GM18498 (cell line): ENCODE data around the gene PPP4R4.
"Not testable (repeated sequence)": the region's sequence is repeated elsewhere in the genome, so short reads cannot be mapped to it uniquely, and the experiment has no call there.

Experiments
- ATAC-seq: cut with Tn5 transposase; IDR thresholded peaks from one replicate; pipeline ENCODE4 v1.9.1; 2021; ENCODE audit warnings: mild to moderate bottlenecking, moderate library complexity; ENCODE audit not compliant: unreplicated experiment

The PPP4R4 gene

DNA sequence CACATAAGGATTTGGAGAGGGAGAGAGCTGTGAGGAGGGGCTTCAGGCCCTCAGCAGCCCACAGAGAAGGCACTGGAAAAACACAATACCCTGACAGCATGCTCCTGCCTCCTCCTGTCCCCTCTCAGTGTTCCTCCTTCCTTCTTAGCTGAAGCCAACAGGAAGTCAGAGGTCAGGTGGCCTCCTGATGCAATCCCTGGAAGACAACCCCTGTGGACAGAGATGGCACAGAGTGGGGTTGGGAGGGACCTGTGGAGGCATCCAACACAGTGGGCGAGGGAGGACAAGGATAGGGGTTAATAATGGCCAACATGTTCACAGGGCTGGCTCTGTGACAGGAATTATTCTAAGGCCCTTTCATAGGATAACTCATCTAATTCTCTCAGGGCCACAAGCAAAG lies 29.4 kb upstream of the PPP4R4 start:
- ATAC-seq = no peak

- no peak for ATAC-seq
Measured at GRCh38 chr14:94145902-94146527, 28.1 kb upstream of the PPP4R4 start.

GRCh38 chr14:94152676-94153075 lies 21.4 kb upstream of the PPP4R4 start:
- no peak for ATAC-seq

DNA sequence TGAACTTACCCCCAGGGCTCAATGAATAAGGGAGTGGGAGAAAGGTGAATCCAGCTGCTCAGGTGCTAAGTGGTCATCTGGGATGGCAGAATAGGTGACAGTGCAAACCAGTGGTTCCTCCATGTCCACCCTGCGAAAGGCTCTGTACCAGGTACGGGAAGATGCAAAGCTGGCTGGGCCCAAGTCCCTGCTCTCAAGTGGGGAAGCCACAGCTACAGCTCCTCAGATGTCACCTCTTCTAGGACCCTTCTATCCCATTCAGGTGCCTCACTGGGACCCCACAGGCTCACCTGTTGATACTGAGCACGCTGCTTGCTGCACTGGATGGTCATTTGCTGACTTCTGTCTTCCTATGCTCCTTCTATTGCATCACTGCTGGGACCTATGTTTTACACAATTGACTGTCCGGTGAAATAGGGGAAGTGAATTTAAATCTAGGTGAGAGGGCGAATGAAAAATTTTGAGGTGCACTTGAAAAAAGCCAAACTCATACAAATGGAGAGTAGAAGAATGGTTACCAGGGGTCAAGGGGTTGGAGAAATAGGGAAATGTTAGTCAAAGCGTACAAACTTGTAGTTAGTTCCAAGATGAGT lies 20.3 kb upstream of the PPP4R4 start:
- ATAC-seq = no peak

GRCh38 chr14:94156143-94156542 lies 18.0 kb upstream of the PPP4R4 start:
- ATAC-seq = not testable (repeated sequence)

DNA sequence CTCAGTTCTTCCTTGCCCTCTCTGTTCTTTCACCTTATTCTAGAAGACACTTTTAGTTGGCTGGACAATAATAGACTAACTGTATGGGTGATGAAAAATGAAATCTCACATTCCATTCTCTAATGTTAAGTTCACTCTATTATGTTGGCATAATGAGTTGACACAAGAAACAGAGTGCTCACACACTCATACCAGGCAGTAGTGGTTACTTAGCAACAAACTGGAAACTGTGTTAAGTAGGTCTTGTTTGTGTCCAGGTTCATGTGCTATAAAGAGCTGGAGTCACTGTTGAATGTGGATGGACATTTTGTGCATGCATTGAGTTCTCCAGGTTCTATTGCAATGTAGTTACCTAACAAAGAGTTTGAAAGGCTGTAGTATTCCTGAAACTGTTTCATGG lies 16.9 kb upstream of the PPP4R4 start:
- ATAC-seq = no peak

DNA sequence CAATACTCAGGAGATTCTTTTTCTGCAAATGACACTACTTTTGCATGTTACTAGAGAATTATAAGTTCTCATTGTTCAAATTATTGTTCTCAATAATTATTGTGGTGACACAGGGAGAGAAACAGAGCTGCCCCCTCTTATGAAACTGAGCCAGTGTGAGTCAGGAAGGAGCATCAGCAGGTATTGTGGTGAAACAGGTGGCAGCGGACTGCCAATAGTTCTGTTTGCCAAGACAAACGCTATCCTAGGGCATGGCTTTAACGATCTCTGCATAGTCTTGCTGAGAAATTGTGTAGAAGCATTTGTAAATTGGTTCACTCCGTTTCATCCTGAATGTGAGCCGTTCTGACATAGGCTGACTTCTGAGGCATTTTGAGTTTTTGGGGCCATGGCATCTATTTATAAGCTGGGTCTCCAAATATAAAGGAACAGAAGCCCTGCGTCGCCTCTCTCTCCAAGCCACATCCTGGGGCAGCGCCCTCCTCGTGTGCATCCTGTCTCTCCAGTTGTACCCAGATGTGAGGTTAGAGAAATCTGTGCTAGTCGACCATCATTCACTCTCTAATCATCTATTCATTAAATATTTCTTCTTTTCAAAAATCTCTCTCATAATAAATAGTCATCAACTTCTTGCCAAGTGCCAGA lies 15.8 kb upstream of the PPP4R4 start:
- ATAC-seq = no peak

DNA sequence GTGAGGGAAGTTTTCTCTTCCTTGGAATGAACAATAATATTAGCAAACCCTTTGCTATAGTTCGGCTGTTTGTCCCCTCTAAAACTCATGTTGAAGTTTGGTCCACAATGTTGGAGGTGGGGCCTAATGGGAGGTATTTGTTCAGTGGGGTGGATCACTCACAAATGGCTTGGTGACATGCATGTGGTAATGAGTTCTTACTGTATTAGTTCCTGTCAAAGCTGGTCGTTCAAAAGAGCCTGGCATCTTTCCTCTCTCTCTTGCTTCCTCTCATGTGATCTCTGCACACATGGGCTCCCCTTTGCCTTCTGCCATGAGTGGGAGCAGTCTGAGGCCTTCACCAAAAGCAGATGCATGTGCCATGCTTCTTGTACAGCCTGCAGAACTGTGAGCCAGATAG lies 13.1 kb upstream of the PPP4R4 start:
- no peak for ATAC-seq

- ATAC-seq = no peak
Measured at GRCh38 chr14:94161981-94162380, 12.1 kb upstream of the PPP4R4 start.

- ATAC-seq = no peak
Measured at GRCh38 chr14:94162466-94162865, 11.7 kb upstream of the PPP4R4 start.

DNA sequence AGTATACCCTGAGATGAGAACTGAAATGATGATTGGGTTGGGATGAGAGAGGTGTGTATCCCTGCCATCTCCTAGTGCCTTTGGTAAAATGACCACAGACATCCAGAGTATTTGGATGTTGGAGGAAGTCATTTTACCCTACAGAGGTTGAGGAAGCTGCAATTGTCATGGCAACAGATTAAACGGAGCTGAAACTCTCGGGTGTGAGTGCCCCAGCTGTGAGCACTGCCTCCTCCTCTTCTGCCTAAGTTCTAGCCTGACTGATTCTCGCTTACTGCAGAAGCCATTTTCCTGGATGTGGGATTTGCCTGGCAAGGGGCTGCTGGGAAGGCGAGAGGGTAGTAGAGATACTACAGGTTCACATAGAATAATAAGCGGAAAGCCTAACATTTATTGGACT lies 10.3 kb upstream of the PPP4R4 start:
- no peak for ATAC-seq

DNA sequence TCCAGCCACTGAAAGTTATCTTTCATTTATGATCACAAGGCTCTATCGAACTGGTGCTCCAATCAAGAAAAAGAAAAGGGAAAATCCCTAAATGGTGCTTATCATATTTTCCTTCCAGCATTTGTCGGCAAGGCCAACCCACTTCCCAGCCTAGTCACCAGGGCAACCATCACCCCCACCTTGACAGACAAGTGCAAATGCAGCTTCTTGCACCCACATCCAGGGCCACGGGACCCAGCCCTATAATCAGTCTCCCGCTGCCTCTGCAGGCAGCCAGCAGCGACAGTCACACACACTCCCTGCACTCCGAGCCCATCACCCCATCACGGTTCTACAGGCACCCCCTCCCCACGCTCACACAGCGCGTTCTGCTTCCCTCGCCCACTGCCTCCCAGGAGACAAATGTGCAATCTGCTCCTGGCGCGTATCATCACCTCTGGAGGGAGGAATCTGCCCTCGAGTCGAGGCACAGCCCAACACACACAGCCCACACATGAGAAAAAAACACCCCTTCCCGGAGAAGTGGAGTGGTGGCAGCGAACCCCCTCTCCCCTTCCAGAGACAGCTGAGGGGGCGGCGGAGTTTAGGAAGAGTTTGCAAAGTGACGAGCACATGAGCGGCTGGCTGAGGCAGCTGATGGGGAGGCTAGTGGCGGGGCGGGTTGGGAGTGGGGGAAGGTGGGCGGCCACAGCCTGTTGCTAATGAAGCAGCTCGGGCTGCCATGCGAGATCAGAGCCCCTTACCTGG lies 9.3 kb upstream of the PPP4R4 start:
- no peak for ATAC-seq

DNA sequence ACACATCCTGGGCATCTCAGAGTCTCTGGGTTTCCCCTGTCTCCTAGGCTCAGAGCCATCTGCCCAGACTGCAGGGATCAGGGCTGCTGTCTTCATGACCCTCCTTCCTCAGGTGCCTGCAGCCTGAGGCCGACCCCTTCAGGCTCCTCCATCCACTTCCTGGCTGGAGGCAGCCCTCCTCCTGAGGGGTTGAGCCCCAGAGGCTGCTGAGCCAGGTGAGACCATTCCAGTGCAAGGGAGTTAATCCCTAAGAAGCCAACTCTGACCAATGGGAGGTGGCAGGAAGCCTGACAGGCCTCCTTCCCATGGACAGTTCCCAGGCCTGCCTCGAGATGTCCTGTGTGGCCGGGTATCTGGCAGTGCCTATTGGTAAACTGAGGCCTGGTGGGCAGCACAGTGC lies 8.4 kb upstream of the PPP4R4 start:
- ATAC-seq = no peak

GRCh38 chr14:94170136-94170535 lies 4.0 kb upstream of the PPP4R4 start:
- no peak for ATAC-seq

GRCh38 chr14:94171208-94171607 lies 2.9 kb upstream of the PPP4R4 start:
- ATAC-seq = no peak

DNA sequence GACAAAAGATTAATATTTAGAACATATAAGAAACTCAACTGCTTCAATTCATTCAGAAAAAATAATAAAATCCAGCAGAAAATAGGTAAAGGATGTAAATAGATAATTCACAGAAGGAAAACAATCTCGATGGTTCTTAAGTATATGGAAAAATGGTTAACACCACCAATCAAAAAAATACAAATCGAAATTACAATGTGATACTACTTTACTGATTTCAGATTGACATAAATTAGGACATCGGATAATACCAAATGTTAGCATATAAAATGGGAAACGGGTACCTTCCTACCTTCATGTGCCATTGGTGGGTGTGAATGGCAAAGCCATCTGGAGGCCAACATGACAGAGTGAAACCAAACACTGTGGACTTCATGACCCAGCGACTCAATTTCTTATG lies 1.6 kb upstream of the PPP4R4 start:
- no peak for ATAC-seq

DNA sequence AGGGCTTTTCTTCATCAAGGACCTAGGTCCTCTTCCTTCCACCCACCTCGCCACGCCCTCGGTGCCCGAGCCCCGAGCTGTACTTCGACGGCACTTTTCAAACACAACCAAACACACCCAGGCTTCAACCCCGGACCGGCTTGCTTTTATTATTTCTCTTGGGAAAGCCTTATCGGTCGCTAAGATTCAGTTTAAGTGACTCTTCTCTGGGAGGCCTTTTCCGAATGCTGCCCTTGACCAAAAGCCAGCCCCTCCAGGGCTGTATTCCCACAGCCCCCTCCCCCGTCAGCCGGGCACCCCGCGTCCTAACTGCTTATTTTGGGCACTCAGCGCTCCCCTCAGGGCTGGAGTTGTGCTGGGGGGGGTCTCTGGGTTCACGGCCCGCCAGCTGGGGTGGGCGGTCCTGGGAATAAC lies 644 bp upstream of the PPP4R4 start:
- ATAC-seq = no peak

- no peak for ATAC-seq
Measured at GRCh38 chr14:94174604-94175010, 485 bp downstream of the PPP4R4 start.

- no peak for ATAC-seq
Measured at GRCh38 chr14:94175011-94175745, 1.1 kb downstream of the PPP4R4 start.

DNA sequence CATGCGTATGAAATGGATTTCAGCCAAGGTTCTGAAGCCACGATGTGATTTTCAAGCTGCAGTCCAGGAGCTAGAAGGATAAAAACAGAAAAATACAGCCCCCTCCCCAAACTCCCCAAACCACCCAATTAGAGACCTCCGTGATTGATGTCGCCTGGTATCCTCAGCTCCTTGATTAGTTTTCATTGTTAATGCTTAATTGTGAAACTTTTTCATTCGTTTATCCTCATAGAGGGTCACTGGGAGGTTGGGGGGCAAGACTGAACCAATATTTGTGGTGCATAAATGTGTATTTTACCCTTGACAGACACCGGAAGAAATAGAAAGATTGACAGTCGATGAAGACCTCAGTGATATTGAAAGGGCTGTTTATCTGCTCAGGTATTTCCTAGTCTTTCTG lies 1.6 kb downstream of the PPP4R4 start:
- ATAC-seq = no peak

DNA sequence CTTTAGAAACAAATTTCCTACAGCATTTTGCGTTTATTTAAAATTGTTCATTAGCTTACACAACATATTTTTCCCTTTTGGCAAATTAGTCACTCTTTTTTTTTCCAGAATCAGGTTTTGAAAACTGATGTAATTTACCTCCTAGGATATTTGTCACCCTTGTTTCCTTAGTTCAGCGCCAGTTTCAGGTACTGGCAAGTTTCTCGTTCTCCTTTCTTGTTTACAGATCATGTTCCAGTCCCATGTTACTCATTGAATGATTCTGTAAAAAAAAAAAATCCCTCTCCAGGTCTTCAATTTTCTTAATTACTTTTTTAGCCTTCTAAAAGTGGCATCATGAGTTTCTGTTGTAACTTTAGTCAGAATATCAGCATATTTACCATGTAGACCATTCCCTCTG lies 2.7 kb downstream of the PPP4R4 start:
- ATAC-seq = no peak
